ENCODE results near the gene MACROD1. TPM values are rescaled to one million over a fixed set of nuclear protein-coding genes. Genes with fewer than 3 reads are reported as not detected.

MACROD1 gene
- total RNA-seq, 1 donor from 2014 or later = 27.3 TPM

DNA sequence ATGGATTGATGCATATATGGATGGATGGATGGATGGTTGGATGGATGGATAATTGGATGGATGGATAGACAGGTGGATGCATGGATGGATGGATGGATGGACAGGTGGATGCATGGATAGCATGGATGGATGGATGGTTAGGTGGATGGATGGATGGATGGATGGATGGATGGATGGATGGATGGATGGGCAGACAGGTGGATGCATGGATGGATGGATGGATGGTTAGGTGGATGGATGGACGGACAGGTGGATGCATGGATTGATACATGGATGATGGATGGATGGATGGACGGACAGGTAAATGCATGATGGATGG, 52.5 kb downstream of the MACROD1 start:
- no peak for DNase-seq (ENCODE audit: low spot score)

DNA sequence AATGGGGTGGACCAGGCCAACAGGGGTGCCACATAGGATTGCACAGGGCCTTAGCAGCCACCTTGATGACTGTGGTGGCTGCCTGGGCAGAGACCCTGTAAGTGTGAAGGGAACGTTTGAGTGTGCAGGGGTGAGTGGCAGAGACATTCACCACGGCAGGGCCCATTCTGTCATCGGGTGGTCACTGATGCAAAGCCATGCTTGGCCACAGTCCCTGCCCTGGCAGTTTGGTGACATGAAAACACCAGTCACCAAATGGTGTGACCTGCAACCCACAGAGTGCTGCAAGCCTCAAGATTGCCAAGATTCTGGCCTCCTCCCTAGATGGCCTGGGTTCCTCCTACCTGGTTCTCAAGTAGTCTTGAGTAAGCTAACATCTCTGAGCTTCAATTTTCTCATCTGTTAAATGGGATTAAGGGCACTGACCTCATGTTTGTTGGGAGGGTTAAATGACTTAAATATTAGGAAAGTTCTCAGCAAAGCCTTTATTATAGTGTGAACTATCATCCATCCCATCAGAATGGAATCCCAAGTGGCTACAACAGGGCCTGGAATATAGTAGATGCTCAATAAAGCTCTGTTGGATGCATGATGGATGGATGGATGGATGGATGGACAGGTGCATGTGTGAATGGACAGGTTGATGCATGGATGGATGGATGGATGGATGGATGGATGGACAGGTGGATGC, 53.0 kb downstream of the MACROD1 start:
- no peak for DNase-seq (ENCODE audit: low spot score)

DNA sequence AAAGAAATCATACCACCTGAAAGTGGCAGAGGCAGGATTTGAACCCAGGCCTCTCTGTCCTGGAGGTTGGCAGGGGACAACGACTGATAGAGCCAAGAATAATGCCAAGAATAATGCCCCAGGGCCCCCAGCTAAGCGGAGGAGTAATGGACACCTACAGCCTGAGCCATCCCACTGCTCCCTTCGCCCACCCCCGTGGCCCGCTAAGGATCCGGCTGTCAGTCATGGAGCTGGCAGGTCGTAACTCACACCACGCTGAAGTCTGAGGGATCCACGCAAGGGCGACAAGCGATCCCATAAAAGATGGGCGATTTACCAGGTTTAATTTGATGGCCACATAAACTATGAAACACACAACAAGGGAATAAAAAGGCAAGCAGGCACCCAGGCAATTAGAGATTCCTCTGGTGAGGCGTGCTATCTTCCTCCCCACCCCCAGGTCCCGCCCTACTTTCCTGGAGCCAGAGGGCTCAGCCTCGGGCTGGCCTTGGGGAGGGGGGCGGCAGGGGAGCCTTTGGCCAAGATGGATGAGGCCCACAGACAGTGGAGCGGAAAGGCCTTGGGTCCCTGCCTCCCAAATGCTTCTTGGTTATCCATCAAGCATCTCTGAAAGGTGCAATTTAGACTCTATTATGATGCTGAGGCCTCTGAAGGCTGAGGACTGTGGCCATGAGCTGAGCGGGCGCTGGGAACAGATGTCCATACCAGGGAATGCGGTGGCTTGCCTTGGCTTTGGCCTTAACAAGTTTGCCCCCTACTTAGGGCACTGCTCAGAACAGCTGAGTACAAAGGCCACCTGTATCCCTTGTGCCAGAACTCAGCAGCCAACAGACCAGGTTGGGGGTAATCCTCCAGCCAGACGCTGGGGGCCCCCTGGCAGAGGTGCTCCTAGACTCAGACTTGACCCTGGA, 55.2 kb downstream of the MACROD1 start:
- no peak for DNase-seq (ENCODE audit: low spot score)

DNA sequence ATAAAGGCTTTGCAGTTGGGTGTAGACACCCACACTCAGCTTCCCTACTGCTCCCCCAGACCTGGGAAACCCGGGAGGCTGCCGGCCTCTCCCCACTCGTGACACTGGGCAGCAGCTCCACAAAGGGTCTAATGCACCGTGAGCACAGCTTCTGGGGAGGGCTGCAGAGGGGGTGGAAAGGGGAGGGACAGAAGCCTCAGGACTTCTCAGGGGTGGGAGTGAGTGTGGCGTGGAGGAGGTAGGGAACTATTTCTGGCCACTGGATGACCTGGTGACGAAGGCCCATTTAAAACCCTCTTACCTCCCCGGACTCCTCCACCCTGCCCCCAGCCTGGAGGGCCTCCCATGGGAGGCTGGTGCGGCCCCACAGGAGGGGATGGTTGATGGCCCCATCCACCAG, 56.6 kb downstream of the MACROD1 start:
- DNase-seq (ENCODE audit: low spot score) = no peak

DNA sequence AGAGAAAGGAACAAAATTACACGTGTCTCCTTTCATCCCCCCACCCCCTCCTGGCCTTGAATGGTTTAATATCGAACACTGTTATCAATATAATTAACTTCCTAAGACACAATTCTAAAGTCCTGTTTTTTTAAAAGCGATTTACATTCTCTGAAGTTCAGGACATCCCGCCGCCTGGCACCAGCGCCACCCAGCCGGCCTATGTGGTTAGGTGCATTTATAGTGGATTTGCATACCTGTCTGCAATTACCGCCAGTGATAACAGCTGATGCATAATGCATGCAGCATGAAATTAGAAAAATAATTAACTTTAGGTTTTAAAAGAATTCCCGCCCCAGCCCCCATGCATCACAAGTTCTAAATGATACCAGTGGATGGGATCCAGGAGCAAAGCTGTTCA, 58.6 kb downstream of the MACROD1 start:
- no peak for DNase-seq (ENCODE audit: low spot score)

DNA sequence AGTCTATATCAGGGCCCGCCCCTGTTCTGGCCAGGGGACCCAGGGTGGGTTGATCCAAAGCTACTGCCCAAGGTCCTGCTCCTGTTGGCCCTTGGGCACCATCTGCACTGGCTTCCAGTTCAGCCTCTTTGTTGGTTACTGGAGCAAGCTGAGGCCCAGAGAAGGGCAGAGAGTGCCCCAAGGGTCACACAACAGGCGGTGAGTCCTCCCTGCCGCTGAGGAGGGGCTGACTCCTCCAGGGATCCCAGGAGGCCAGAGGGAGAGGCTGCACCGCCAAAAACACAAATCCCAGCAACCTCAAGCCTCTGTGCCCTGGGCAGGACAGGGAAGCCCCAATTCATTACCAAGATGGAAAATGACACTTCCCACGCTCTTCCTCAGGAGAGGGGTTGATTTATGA, 61.3 kb downstream of the MACROD1 start:
- DNase-seq (ENCODE audit: low spot score) = no peak

DNA sequence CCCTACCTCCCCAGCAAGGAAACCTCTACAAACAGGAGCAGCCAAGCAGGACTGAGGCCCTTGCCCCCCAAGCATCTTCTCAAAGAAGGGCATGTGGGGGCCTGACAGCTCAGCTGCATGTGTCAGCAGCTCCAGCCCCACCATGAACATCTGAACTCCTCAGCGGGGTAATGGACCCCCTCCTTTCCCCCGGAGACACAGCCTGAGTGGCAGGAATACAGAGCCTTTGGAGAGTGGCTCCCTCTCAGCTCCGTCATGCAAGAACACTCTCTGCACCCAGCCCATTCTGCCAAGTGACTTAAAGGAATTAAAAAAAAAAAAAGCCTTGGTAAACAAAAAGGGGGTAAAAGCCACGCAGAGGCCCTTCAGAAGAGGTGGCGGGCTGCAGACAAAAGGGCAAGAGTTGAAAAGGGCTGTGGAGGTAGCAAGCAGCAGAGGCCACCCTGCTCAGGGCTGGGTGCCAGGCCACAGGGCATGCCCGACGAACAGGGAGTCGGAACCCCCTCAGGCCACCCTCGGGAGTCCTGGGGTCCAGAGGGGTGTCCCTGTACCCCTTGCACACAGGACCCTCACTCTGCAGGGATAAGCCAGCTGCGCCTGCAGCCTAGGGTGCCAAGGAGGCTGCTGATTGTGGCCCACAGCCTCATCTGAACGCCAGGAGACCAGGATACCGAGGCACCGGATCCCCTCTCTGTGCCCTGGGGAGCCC, 62.5 kb downstream of the MACROD1 start:
- DNase-seq (ENCODE audit: low spot score) = no peak

DNA sequence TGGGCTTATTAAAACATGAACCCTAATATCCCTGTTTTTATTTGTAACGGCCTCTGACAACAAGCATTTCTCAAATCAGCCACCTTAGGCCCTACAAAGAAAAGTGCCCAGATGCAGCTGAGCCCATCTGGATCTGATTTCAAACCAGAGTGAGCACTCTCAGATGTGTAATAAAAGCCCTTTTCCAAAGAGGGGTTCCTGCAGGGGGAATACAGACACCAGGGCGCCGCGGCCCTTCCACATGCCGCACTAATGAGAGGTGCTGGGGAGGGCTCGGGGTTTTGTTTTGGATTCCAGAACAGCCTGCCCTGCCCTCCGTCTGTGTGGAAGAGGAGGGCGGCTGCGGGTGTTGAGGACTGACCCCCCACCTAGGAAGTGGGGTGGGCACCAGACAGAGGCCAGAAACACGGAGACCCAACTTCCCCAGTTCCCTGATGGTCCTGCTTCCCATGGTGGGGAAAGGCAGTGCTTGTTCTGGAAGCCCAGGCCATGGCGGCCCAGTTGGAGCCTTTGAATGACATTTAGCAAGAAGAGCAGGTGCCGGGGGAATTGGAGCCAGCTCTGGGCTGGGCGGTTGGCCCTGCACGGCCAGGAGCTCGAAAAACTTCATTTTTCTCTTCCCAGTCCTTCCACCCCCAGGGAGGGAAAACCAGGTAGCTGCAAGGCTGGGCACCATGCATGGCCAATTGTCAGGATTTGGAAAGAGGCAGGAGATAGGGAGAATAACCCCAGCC, 63.7 kb downstream of the MACROD1 start:
- DNase-seq (ENCODE audit: low spot score) = no peak

DNA sequence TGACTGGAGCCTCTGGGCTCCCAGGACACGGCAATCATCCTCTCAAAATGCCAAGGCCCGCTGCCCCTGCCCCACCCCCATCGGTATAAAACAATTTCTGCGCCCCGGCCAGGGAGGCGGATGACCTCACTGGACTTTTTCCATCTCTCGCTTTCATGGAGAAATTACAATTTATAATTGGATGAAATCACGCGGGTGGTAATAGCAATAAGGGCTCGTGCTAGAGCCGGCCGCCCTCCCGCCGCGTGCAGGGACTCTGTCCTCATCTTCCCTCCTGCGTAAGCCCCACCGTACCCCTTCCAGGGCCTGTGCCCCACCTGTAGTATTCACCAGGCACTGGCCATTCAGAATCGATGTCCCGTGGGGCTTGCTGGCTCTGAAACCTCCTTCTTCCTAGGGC, 64.5 kb downstream of the MACROD1 start:
- no peak for DNase-seq (ENCODE audit: low spot score)

DNA sequence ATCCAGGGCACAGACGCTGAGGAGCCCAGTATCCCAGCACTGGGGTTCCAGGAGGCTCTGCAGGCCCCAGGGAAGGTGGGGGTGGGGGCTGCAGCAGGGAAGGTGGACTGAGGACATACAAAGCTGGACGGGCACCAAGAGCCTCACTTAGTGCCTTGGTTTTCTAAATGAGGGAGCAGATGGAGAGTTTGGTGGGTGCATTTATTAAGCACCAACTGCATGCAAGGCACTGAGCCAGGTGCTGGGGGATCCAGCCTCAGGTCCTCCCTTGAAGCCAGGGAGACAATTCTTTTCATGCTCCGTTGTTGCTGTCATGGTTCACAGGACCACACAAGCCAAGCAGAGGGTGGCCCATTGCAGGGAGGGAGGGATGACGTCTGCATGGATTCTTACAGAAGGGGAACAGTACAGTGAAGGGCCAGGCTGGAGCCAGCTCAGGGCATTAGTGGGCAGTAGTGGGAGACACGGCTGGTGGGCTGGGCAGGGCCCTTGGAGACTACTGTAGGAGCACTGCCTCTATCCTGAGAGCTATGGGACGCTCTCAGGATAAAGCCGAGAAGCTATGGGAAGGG, 65.0 kb downstream of the MACROD1 start:
- DNase-seq (ENCODE audit: low spot score) = no peak

DNA sequence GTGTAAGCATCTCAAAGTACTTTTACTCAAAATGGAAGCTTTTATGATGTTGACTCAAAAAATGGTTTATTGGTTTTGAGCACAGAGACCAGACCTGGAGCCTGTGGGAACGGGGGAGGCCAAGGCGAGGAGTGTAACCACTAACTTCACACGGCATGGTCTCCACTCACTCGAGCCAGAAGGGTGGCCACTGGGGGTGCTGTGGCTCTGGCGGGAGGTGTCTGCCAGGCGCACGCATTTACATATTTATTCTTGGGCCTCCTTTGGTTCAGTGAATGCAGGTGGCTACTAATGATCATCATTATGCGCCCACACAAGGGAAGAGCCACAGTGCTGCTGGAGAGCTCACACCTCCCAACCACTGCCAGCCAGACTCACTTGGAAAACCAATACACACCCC, 65.6 kb downstream of the MACROD1 start:
- DNase-seq (ENCODE audit: low spot score) = no peak

DNA sequence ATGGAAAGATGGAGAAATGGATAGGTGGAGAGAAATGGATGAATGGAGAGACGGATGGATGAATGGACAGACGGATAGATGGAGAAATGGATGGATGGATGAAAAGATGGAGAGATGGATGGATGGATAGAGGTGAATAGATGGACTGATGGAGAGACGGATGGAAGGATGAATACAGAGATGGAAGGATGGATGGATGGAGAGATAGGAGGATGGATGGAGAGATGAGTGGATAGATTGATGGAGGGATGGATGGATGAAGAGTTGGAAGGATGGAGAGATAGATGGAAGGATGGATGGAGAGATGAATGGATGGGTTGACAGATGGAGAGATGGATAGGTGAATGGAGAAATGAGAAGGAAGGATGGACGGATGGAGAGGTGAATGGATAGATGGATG, 66.5 kb downstream of the MACROD1 start:
- no peak for DNase-seq (ENCODE audit: low spot score)

DNA sequence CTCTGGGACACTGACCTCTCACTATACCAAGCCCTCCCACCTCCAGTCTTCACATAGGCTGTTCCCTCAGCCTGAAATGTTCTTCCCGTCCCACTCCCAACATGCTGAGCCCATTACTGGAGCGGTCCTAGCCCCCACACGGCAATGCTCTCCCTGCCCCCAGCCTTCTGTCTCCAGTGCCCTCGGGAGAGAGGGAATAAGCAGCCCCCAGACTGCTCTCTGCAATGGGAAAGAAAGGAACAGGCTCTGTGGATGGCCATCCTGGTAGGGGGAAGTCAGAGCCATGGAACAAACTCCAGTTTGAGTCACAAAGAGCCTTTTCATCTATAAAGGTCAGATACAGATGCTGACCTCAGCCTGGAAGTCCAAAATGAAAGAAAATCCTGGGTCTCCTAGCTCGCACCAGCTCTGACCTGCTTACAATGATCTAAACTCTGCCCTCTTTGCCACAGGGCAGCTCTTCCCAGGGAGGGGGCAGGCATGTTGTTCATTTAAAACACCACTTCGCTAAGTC, 67.5 kb downstream of the MACROD1 start:
- no peak for DNase-seq (ENCODE audit: low spot score)

DNA sequence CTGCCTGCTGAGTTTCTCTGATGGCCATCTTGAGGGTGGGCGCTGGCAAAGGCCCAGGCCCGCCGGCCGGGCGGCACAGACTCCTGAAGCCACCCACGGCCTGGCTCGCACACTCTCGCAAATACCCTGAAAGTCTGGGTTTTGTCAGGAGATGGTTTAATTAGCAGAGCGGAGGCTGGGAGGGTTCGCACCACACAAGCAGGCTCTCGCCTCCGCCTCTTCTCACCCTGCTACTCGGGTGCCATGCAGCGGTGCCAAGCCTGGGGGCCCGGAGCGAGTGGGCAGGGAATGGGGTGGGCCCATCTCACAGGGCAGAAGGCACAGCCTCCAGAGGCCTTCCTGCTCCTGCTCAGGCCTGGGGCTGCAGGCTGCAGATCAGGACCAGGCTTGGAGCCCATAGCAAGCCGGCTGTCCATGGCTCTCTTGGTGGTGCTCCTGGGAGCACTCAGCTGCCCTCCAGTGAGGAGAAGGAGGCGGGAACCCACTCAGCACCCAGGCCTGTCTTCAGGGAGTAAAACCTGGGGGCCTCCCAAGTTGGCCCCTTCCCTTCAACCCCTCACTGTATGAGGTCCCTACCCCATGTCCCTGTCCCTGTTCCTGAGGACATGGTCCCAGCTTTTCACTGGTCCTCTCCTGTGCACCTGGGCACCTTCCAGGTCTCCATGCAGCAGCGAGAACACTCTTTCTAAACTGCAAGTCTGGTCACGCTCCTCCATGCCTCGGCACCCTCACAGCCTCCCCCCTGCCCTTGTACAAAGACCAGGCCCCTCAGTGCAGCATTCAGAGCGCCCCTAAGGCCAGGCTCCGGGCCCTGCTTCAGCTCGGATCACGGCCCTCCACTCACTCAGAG, 68.2 kb downstream of the MACROD1 start:
- DNase-seq (ENCODE audit: low spot score) = no peak

DNA sequence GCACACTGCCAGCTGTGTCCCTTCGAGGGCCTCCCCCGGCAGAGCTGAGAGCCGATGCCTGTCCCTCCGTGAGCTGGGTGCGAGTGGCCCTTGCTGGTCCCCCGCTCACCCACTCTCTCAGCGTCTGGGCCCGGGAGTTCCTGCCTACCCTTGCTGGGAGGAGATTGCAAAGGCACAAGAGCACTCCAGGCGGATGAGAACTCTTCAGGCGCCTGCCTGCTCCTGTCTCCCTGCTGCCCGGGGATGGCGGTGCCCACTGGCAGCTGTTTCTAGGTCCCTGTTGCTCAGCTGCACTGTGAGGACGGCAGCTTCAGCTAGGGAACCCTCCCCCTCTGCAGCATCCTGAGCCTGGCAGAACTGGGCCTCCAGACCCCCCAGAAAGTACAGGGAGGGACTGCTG, 69.1 kb downstream of the MACROD1 start:
- no peak for DNase-seq (ENCODE audit: low spot score)

DNA sequence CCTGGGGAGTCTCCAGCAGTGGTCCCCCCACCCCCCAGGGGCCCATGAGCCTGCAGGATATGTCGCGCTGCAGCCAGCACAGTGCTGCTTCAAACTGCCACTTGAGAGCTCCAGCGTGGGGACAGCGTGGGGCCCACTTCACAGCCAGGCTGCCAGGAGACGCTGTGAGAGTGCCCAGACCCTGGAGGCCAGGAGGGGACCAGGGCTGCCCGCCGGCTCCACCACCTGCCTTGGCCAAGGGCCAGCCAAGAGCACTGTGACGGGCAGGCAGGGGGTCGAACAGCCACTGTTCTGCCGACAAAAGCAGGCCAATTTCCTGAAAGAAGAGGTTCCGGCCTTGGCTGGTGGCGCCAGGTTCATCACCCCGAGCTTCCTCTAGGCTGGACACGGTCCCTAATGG, 70.0 kb downstream of the MACROD1 start:
- DNase-seq (ENCODE audit: low spot score) = no peak

DNA sequence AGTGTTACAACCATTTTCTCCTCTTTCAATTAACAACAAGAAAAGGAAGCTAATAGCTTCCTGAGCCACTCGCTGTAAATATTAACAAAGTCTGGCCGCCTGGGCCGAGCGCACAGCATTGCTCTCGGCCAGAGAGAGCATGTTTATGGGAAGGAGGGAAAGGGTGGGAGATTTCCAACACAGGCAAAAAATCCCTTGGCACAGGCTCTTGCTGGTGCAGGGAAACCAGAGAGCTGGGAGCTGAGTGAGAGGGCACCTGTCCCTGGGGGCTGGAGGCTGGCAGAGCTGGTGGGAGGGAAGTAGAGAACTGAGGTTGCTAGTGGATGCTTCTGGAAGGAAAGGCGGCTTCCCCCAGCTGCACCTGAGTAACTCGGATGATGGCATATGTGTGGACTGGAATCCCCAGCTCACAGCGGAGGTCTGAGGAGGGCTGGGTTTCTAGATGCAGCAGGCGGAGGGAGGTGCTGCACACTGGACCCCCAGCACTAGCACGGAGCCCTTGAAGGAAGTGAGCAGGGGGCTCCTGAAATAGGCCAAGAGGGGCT, 70.6 kb downstream of the MACROD1 start:
- no peak for DNase-seq (ENCODE audit: low spot score)

DNA sequence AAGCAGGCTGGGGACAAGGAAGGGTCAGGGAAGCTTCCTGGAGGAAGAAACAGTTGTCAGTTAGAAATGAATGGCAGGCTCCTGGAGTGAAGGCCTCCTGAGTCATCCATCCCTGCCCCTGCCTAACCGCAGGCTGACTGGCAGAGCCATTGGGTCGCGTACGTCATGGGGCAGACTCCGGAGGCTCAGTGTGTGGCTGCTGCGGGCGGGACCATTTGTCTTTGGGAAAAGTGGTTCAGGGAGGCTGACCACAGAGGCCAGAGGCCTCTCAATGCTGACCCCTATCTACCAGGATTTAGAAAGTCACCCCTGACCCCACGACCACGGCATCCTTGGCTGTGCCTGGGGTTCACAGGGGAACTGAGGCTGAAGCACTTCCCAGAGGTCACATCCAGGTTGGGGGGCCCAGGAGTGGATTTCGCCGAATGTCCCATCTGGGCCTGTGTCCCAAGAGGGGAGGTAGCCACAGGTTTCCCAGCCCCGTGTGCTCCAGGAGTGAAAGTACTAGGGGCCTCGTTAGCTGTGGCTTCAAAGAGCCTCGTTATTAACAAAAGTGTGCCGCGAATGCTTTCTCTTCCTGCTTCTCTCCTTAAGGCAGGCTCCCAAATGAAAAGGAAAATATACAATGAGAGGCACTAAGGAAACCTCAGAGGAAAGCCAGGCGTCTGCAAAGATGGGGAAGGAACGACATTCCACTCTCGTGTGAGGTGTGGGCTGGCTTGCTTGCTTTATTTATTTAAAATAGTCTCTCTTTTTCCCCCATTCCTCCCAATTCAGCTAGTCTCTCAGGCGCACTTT, 71.3 kb downstream of the MACROD1 start:
- DNase-seq (ENCODE audit: low spot score) = no peak

DNA sequence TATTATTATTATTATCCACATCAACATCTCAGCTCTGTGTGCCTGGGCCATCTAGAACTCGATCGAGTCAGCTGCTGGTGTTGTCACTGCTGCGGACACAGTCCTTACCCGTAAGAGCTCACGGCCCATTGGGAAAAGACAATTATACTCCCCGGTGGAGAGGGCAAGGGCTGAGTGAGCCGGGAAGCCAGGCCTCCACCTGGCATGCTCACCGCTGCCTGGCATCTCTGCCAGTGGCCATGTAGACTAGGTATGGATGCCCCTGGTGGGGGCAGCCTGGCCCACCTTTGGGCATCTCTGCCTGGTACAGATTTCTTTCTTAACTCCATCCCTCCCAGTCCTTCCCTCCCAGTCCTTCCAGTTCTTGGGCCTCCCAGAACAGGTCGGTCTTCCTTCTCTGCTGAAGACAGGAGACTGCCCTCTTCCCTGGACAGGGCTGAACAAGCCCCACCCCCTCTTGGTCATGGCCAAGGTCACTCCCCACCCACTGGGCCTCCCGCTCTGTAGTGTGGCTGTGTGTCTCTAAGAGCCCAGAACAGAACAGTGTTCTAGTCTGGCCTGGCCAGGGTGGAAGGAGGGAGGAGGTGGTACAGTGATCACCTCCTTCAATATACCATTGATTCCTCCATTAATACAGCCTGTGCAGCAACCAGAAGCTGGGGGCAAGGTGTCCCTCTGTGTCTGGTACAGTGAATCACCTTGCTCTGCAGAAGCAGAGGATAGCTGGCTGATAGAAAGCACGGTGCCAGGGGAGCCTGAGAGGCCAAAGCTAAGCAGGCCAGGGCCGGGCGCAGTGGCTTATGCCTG, 72.5 kb downstream of the MACROD1 start:
- DNase-seq (ENCODE audit: low spot score) = no peak
